ENCODE results near the gene VARS2.

DNA sequence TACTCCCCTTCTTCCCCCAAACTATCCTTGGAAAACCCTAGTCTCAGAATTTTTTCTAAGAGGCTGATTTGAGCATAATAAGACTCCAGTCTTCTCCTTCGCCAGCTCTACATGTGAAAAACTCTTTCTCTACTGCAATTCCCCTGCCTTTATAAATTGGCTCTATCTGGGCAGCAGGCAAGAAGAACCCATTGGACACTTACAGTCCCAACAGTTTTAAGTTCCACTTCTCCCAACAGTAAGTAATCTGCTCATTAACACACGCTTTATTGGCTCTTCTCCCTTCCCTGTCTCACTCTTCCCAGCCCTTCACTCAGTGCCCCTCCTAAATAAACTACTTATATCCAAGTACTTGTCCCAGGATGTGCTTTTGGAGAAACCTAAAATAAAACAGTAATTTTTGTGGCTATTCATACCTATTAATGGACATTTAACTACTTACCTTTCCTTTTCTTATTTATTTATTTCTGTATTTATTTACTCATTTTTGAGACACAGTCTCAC lies 40.8 kb upstream of the VARS2 start:
- no peak for TF ChIP-seq EP300 (IDR thresholded peaks at IDR 0.05; ENCODE audit: borderline replicate concordance)
- TF ChIP-seq MAX (IDR thresholded peaks at IDR 0.05): no peak
- TF ChIP-seq TAF1 (IDR thresholded peaks at IDR 0.05; ENCODE audit: low read depth): no peak
- no peak for TF ChIP-seq REST (IDR thresholded peaks at IDR 0.05; ENCODE audit: low read depth)
- no peak for TF ChIP-seq TCF12 (IDR thresholded peaks at IDR 0.05; ENCODE audit: low read depth)
- TF ChIP-seq TEAD4 (IDR thresholded peaks at IDR 0.05): no peak
- no peak for TF ChIP-seq CEBPB (IDR thresholded peaks at IDR 0.05)
- no peak for TF ChIP-seq YY1 (IDR thresholded peaks at IDR 0.05; ENCODE audit: low read depth)
- TF ChIP-seq NFIC (IDR thresholded peaks at IDR 0.05): no peak
- TF ChIP-seq FOXM1 (IDR thresholded peaks at IDR 0.05; ENCODE audit: borderline replicate concordance, low read depth): no peak
- TF ChIP-seq RAD21 (IDR thresholded peaks at IDR 0.05; ENCODE audit: low read depth): no peak
- TF ChIP-seq CREB1 (IDR thresholded peaks at IDR 0.05; ENCODE audit: low read depth): no peak

All from Ishikawa (cell line).